GM21367 (cell line): ENCODE data around the gene PDCD1.
"Not testable (repeated sequence)": the region's sequence is repeated elsewhere in the genome, so short reads cannot be mapped to it uniquely, and the experiment has no call there.

ENCODE experiments used
- ATAC-seq: cut with Tn5 transposase; IDR thresholded peaks from one replicate; pipeline ENCODE4 v1.9.1; 2021; ENCODE audit not compliant: unreplicated experiment

The PDCD1 gene

GRCh38 chr2:241879326-241879725, 20.6 kb upstream of the PDCD1 start:
- ATAC-seq = no peak

GRCh38 chr2:241877989-241878970, 19.6 kb upstream of the PDCD1 start:
- no peak for ATAC-seq

GRCh38 chr2:241877197-241877685, 18.5 kb upstream of the PDCD1 start:
- ATAC-seq = no peak

- no peak for ATAC-seq
These were observed 18.0 kb upstream of the PDCD1 start for GRCh38 chr2:241876528-241877196.

- not testable (repeated sequence) for ATAC-seq
These were observed 17.2 kb upstream of the PDCD1 start for GRCh38 chr2:241875754-241876527.

GRCh38 chr2:241874277-241874925, 15.7 kb upstream of the PDCD1 start:
- no peak for ATAC-seq

- no peak for ATAC-seq
These were observed 15.1 kb upstream of the PDCD1 start for GRCh38 chr2:241873803-241874110.

GRCh38 chr2:241873081-241873802, 14.5 kb upstream of the PDCD1 start:
- no peak for ATAC-seq

- ATAC-seq = no peak
These were observed 13.6 kb upstream of the PDCD1 start for GRCh38 chr2:241872313-241872642.

GRCh38 chr2:241871538-241872312, 13.0 kb upstream of the PDCD1 start:
- ATAC-seq = no peak

- no peak for ATAC-seq
These were observed 12.2 kb upstream of the PDCD1 start for GRCh38 chr2:241870611-241871537.

- no peak for ATAC-seq
These were observed 11.4 kb upstream of the PDCD1 start for GRCh38 chr2:241870081-241870541.

GRCh38 chr2:241869087-241869961, 10.6 kb upstream of the PDCD1 start, which contains the start of gene RTP5:
Gene RTP5 (plus strand): TSS chr2:241869729. CDS start chr2:241869757, 28 bp downstream.
- no peak for ATAC-seq

GRCh38 chr2:241868661-241869081, 10.0 kb upstream of the PDCD1 start:
- no peak for ATAC-seq

GRCh38 chr2:241867776-241868420, 9.2 kb upstream of the PDCD1 start:
- no peak for ATAC-seq

- no peak for ATAC-seq
These were observed 8.3 kb upstream of the PDCD1 start for GRCh38 chr2:241866790-241867645.
